SK-N-SH treated with all-trans-retinoic acid at 6 μM for 48 hours (cell line): Measurements from ENCODE around the gene RERE.

ENCODE experiments used
- ARNTL ChIP-seq: fragments of 450-650 bp; formaldehyde crosslinking; IDR thresholded peaks from 2 replicates; pipeline ENCODE4 v1.5.0; 2020; ENCODE audit warnings: low read depth, mild to moderate bottlenecking, moderate library complexity, borderline replicate concordance
- BACH2 ChIP-seq: fragments of 250-450 bp; sonication (Bioruptor Pico); IDR thresholded peaks from 2 replicates; pipeline ENCODE4 v1.9.0; 2021; ENCODE audit warnings: mild to moderate bottlenecking, borderline replicate concordance
- CREB5 ChIP-seq: fragments of 250-450 bp; sonication (Bioruptor Pico); IDR thresholded peaks from 2 replicates; pipeline ENCODE4 v1.5.1; 2020; ENCODE audit warnings: low read depth, mild to moderate bottlenecking, moderate library complexity
- CSDC2 ChIP-seq: fragments of 250-450 bp; sonication (Bioruptor Pico); IDR thresholded peaks from 2 replicates; pipeline ENCODE4 v1.5.0; 2020; ENCODE audit warnings: mild to moderate bottlenecking, moderate library complexity
- CSRNP3 ChIP-seq: fragments of 250-450 bp; sonication (Bioruptor Pico); IDR thresholded peaks from 2 replicates; pipeline ENCODE4 v1.5.1; 2021; ENCODE audit warnings: mild to moderate bottlenecking, moderate library complexity
- PATZ1 ChIP-seq: fragments of 250-450 bp; sonication (Bioruptor Pico); IDR thresholded peaks from 2 replicates; pipeline ENCODE4 v1.8.0; 2020; ENCODE audit warnings: mild to moderate bottlenecking, moderate library complexity, borderline replicate concordance
- POU6F1 ChIP-seq: fragments of 250-450 bp; sonication (Bioruptor Pico); IDR thresholded peaks from 2 replicates; pipeline ENCODE4 v1.8.0; 2021; ENCODE audit warnings: low read depth, mild to moderate bottlenecking, moderate library complexity, borderline replicate concordance
- RARB ChIP-seq: fragments of 250-450 bp; sonication (Bioruptor Pico); IDR thresholded peaks from 2 replicates; pipeline ENCODE4 v1.8.0; 2021; ENCODE audit warnings: mild to moderate bottlenecking, moderate library complexity
- SNAI2 ChIP-seq: fragments of 250-450 bp; sonication (Bioruptor Pico); IDR thresholded peaks from 2 replicates; pipeline ENCODE4 v1.5.0; 2020; ENCODE audit warnings: mild to moderate bottlenecking, moderate library complexity
- TCF4 ChIP-seq: fragments of 250-450 bp; sonication (Bioruptor Pico); IDR thresholded peaks from 2 replicates; pipeline ENCODE4 v1.8.0; 2021; ENCODE audit warnings: mild to moderate bottlenecking, moderate library complexity, borderline replicate concordance
- ZFP3 ChIP-seq: fragments of 250-450 bp; sonication (Bioruptor Pico); IDR thresholded peaks from 2 replicates; pipeline ENCODE4 v1.5.0; 2020; ENCODE audit warnings: mild to moderate bottlenecking, moderate library complexity
- ZNF8 ChIP-seq: fragments of 450-650 bp; formaldehyde crosslinking; IDR thresholded peaks from 2 replicates; pipeline ENCODE4 v1.5.0; 2020; ENCODE audit warnings: mild to moderate bottlenecking, moderate library complexity

GRCh38 chr1:8646996-8647395 is 170.4 kb downstream of the RERE start:
- TF ChIP-seq ZFP3 (CRISPR knock-in tag) (no peak), RARB (CRISPR knock-in tag) (no peak), CREB5 (no peak), ARNTL (no peak), TCF4 (CRISPR knock-in tag) (no peak), CSDC2 (CRISPR knock-in tag) (no peak), PATZ1 (CRISPR knock-in tag) (no peak), BACH2 (no peak), POU6F1 (no peak), ZNF8 (CRISPR knock-in tag) (no peak), SNAI2 (CRISPR knock-in tag) (no peak), CSRNP3 (no peak)
